HUES48 (cell line): ENCODE results near the gene THEM5.
"Not testable (repeated sequence)": the region's sequence is repeated elsewhere in the genome, so short reads cannot be mapped to it uniquely, and the experiment has no call there.

Experiments
- H3K27ac ChIP-seq: one replicate; pipeline ENCODE4 v1.7.0; 2013; ENCODE audit warnings: low read depth, low read length, inconsistent platforms
- H3K27me3 ChIP-seq: 2 replicates; pipeline ENCODE4 v1.6.1; 2013; ENCODE audit warnings: mild to moderate bottlenecking, low read length; ENCODE audit not compliant: control insufficient read depth, insufficient read depth
- H3K36me3 ChIP-seq: 2 replicates; pipeline ENCODE4 v1.6.1; 2013; ENCODE audit warnings: low read length; ENCODE audit not compliant: control insufficient read depth, insufficient read depth
- H3K4me1 ChIP-seq: 2 replicates; pipeline ENCODE4 v1.6.1; 2013; ENCODE audit warnings: mild to moderate bottlenecking, low read length; ENCODE audit not compliant: control insufficient read depth, insufficient read depth
- H3K4me3 ChIP-seq: 2 replicates; pipeline ENCODE4 v1.5.1; 2013; ENCODE audit warnings: mild to moderate bottlenecking, low read depth, low read length
- H3K9ac ChIP-seq: 2 replicates; pipeline ENCODE4 v1.6.1; 2013; ENCODE audit warnings: mild to moderate bottlenecking, low read depth, low read length, moderate library complexity
- H3K9me3 ChIP-seq: 2 replicates; pipeline ENCODE4 v1.6.1; 2013; ENCODE audit warnings: low read length; ENCODE audit not compliant: control insufficient read depth, insufficient read depth

THEM5 gene

DNA sequence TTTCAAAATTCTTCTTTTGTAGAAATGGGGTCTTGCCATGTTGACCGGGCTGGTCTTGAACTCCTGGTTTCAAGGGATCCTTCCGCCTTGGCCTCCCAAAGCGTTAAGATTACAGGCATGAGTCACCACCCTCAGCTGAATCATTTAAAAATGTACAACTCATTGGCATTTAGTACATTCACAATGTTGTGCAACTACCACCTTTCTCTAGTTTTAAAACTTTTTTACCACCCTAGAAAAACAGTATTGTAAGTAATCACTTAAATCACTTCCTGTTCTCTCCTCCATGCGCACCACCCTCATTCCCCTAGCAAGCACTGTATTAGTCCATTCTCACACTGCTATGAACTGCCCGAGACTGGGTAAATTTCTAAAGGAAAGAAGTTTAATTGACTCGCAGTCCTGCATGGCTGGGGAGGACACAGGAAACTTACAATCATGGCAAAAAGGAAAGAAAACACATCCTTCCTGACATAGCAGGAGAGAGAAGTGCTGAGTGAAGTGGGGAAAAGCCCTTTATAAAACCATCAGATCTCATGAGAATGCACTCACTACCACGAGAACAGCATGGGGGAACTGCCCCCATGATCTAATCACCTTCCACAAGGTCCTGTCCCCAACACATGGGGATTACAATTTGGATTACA is 14.4 kb upstream of the THEM5 start:
- Histone ChIP-seq H3K4me1 (0 out of 2 replicates have a peak, but pooled peaks cover 6% of the 10 kb centered on the region), H3K9ac (no peak overlapping the region), H3K4me3 (no peak overlapping the region), H3K27me3 (peaks cover 22% of the 10 kb centered on the region), H3K27ac (no peak overlapping the region), H3K9me3 (no peaks in the 10 kb centered on the region), H3K36me3 (no peaks in the 10 kb centered on the region)

DNA sequence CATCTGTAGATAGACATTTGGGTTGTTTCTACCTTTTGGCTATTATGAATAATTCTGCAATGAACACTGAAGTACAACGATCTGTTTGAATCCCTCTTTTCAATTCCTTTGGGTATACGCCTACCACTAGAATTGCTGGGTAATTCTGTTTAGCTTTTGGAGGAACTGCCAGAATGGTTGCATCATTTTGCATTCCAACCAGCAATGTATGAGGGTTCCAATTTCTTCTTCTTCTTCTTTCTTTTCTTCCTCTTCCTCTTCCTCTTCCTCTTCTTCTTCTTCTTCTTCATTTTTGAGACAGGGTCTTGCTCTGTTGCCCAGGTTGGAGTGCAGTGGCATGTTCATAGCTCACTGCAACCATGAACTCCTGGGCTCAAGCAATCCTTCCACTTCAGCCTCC is 13.8 kb upstream of the THEM5 start:
- peaks cover 28% of the 10 kb centered on the region for H3K27me3 ChIP-seq
- no peak overlapping the region for H3K9ac ChIP-seq
- 0 out of 2 replicates have a peak, but pooled peaks cover under 1% of the 10 kb centered on the region for H3K4me1 ChIP-seq
- no peak overlapping the region for H3K4me3 ChIP-seq
- H3K36me3 ChIP-seq: no peaks in the 10 kb centered on the region
- H3K9me3 ChIP-seq: no peaks in the 10 kb centered on the region
- no peak overlapping the region for H3K27ac ChIP-seq

DNA sequence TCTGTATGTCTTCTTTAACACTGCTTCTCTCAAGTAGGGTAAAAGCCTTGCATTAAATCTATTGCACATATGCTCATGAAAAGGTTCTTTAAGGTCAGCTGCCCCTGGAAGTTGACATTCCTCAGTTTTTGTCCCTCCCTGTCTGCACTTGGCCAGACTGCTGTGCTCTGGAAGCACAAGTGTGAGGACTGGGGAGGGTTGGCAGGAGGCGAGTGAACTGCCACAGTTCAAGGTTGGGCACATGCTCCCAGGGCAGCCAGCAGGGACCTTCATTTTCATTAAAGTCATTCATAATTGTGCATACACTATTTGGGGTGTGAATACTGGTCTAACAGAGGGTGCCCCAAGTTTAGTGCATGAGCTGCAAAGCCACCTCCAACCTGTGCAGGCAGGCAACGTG is 10.9 kb upstream of the THEM5 start:
- peaks cover 18% of the 10 kb centered on the region for H3K4me1 ChIP-seq
- no peaks in the 10 kb centered on the region for H3K9me3 ChIP-seq
- H3K9ac ChIP-seq: no peak overlapping the region
- peaks cover 55% of the 10 kb centered on the region for H3K27me3 ChIP-seq
- H3K36me3 ChIP-seq: no peaks in the 10 kb centered on the region
- H3K4me3 ChIP-seq: no peak overlapping the region
- no peak overlapping the region for H3K27ac ChIP-seq

DNA sequence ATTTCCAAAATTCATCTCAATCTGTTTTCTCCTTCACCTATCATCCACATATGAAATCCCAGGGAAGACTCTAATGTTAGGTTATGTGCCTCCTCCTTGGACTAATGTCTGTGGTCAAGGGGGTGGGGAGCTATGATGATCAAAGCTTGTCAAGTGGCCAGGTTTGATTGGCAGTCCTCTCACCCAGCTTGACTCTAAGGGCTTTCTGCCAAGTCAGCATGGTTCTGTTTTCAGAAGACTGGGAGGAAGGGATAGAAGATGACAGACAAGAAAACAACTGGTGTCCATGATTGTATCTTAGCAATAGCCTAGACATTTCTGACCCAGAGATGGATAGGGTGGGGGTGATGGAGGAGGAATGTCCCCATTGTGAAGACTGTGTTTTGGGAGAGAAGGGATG is 9.1 kb upstream of the THEM5 start:
- peaks cover 18% of the 10 kb centered on the region for H3K4me1 ChIP-seq
- no peaks in the 10 kb centered on the region for H3K9me3 ChIP-seq
- H3K27me3 ChIP-seq: peaks cover 73% of the 10 kb centered on the region
- no peak overlapping the region for H3K4me3 ChIP-seq
- no peak overlapping the region for H3K9ac ChIP-seq
- H3K36me3 ChIP-seq: no peaks in the 10 kb centered on the region
- no peak overlapping the region for H3K27ac ChIP-seq

DNA sequence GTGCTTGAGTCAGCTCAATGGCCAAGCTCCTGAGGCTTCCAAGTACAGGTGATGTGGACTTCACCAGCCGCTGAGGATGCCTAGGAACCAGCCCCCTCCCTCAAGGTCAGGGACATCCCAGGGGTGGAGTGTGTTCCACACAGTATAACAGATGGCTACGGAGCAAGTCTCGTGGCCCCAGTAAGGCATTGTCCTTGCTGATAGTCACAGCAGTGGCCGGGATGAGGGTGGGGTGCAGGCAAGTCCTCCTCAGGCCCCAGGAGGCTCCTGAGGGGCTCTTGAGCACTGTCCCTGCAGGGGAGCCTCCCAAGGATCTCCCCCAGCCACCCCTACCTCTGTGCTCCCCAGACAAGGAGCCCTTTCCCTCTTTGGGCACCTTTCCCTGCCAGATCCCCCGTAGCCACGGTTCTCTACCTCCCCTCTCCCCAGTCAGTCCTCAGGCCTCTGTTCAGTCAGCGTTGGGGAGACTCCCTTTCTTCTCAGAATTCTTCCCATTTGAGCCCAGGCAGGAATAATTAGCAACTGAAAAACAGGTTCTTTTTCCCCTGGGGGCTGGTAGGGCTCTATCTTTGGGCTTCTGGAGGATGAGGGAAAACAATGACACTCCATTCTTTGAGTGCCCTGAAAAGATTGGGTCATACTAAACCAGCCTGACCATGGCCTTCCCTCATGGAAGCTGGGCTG is 7.1 kb upstream of the THEM5 start:
- peaks cover 79% of the 10 kb centered on the region for H3K27me3 ChIP-seq
- H3K36me3 ChIP-seq: no peaks in the 10 kb centered on the region
- H3K27ac ChIP-seq: no peak overlapping the region
- H3K4me1 ChIP-seq: peaks cover 18% of the 10 kb centered on the region
- no peaks in the 10 kb centered on the region for H3K9me3 ChIP-seq
- H3K9ac ChIP-seq: no peak overlapping the region
- no peak overlapping the region for H3K4me3 ChIP-seq

DNA sequence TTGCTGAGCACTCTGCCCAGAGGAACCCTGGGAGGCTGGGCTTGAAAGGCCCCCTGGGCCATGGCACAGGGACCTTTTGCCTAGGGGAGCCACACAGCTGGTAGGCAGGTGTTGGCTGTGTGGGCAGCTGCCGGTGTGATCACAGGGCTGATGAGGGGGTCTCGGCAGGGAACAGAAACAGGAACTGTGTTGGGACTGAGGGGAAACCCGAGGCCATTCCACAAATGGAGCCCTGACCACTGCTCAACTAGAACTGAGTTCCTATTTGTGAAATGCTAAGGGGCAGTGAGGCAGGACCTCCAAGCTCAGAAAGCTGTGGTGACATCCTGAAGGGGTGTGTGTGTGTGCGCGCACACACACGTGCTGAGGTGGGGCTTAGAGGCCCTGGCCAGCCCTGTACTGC is 6.4 kb upstream of the THEM5 start:
- H3K4me1 ChIP-seq: peaks cover 18% of the 10 kb centered on the region
- H3K36me3 ChIP-seq: no peaks in the 10 kb centered on the region
- H3K27ac ChIP-seq: no peak overlapping the region
- H3K9ac ChIP-seq: no peak overlapping the region
- peaks cover 77% of the 10 kb centered on the region for H3K27me3 ChIP-seq
- no peaks in the 10 kb centered on the region for H3K9me3 ChIP-seq
- H3K4me3 ChIP-seq: no peak overlapping the region

DNA sequence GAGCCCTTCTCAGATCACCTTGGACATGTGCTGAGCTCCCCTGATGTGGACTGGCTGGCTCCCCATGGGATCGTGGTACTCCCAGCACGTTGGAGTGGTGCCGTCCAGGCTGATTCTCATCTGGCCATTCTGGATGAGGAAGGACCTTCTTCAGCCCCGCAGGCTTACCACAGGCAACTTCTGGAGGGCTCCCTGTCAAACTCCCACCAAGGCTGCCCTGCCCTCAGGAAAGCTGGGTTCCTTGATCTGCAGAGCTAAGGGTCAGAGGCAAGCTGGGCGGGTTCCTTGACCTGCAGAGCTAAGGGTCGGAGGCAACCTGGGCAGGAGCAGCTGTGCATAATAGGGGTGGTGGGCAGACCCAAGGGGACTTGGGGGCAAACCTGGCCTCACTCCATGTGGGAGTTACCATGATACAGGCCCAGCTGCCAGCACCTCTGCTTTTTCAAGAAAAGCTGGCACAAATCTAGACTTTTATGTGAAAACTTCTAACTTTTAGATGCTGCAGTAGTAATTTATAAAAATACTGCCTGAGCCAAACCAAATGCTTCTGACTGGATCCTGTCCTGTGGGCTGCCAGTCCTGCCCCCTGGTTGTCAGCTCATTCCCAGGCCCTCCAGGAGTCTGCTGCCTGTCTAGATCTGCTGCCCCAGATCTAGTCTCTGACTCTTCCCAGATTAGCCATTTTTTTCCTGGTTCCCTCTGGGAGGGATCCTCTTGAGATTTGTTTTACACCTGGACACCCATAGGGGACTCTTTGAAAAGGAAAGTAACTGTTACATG is 5.6 kb upstream of the THEM5 start:
- Histone ChIP-seq H3K27me3 (peaks cover 69% of the 10 kb centered on the region), H3K9me3 (no peaks in the 10 kb centered on the region), H3K27ac (no peak overlapping the region), H3K9ac (no peak overlapping the region), H3K36me3 (no peaks in the 10 kb centered on the region), H3K4me3 (no peak overlapping the region), H3K4me1 (peaks cover 18% of the 10 kb centered on the region)

DNA sequence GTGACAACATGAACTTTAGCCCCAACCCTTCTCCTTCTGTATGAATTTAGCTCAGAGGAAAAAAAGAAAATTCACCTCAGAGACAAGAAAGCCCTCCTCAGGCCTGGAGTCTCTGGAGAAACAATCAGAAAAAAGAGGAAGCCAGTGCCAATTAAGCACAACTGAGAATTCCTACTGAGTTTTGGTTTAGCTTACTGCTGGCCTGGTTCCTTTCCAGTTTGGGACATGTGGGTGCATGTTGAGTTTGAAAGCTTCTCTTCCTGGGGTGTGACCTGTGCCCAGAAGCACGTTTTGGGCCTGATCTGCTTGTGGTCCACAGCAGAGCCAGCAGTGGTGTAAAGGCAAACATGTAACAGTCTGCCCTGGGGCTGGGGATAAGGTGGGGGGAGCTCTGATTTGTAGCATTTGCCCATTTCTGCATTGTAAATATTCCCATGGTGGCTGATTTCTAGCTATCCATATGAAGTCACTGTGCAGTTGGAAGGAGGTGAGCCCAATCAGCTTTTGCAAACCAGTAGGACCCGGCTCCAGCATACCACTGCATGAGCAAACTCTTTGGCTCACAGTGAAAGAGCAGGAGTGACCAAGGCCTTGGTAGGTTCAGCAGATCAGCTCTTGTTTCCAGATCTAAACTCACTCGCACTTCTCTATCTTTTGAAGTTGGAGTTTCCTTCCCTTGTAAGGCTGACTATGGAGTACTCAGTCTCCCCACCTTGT is 4.7 kb upstream of the THEM5 start:
- H3K27ac ChIP-seq: no peak overlapping the region
- H3K4me1 ChIP-seq: peaks cover 18% of the 10 kb centered on the region
- H3K9ac ChIP-seq: no peak overlapping the region
- no peaks in the 10 kb centered on the region for H3K9me3 ChIP-seq
- no peaks in the 10 kb centered on the region for H3K36me3 ChIP-seq
- no peak overlapping the region for H3K4me3 ChIP-seq
- peaks cover 60% of the 10 kb centered on the region for H3K27me3 ChIP-seq

DNA sequence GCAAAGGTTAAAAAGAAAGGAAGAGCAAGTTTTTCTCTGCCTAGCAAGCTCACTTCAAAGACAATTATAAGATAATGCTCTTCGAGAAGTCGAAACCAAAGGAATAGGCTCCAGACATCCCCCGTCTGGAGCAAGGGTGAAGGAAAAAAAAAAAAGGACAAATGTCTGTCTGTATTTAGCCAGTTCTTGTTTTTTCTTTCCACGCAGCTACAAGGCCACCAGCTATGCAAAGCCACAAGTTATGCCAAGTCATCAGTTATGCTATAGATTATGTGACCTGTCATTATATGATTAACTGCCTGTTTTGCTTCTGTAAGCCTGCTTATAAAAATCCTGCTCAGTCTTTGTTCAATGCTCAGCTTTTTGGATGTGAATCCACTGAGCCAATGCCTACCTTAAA is 2.4 kb upstream of the THEM5 start:
- peaks cover 40% of the 10 kb centered on the region for H3K27me3 ChIP-seq
- H3K27ac ChIP-seq: no peak overlapping the region
- H3K4me1 ChIP-seq: peaks cover 11% of the 10 kb centered on the region
- no peaks in the 10 kb centered on the region for H3K36me3 ChIP-seq
- H3K9me3 ChIP-seq: no peaks in the 10 kb centered on the region
- H3K9ac ChIP-seq: no peak overlapping the region
- H3K4me3 ChIP-seq: no peak overlapping the region

DNA sequence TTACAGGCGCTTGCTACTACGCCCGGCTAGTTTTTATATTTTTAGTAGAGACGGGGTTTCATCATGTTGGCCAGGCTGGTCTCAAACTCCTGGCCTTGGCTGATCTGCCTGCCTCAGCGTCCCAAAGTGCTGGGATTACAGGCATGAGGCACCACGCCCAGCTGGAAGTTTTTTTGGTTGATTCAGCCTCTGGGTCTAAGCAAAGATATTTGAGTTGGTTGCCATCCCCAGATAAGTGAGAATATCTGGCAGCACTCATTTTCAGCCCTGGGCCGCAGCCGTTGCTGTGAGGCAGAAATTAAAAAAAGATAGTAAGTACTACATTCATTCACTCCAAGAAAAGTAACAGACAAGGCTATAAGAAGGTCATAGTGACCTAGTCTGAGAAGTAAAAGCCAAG is 2.0 kb upstream of the THEM5 start:
- H3K9ac ChIP-seq, H3K36me3 ChIP-seq, H3K4me3 ChIP-seq, H3K9me3 ChIP-seq, H3K4me1 ChIP-seq, H3K27ac ChIP-seq: not testable (repeated sequence)
- H3K27me3 ChIP-seq: peaks cover 38% of the 10 kb centered on the region
